ENCODE data around the gene VANGL1.

- TF ChIP-seq EZH2 (IDR thresholded peaks at IDR 0.05; ENCODE audit: insufficient read depth, low read length), result no peak
- no peak for TF ChIP-seq CTCF (IDR thresholded peaks at IDR 0.05; ENCODE audit: insufficient read depth, low read depth, low read length)
These were observed 83.8 kb downstream of the VANGL1 start for GRCh38 chr1:115725600-115725999.
